GM12878 (cell line): Measurements from ENCODE around the gene ICE1. TPM values are rescaled to one million over a fixed set of nuclear protein-coding genes. Genes with fewer than 3 reads are reported as not detected.

Experiments
- ATAC-seq: fragments of 200-7000 bp; cut with Tn5 transposase; 3 replicates; pipeline ENCODE4 v1.9.1; 2020; ENCODE audit warnings: mild to moderate bottlenecking, moderate library complexity
- BruUV-seq: library from RNA; stranded (reverse); fragments of 400-500 nt; replicated peaks from 2 replicates; lab custom pipeline; 2021; lab: Mats Ljungman, UMichigan
- CTCF ChIA-PET: fragments of 300-600 bp; sonication (Branson Sonifier 250); formaldehyde crosslinking; extraction: SDS; loops from one replicate; lab custom pipeline; 2021; ENCODE audit warnings: inconsistent platforms; lab: Yijun Ruan, JAX
- POLR2A ChIA-PET: fragments of 350-600 bp; formaldehyde crosslinking; extraction: SDS; loops from one replicate; lab custom pipeline; 2021; ENCODE audit warnings: inconsistent platforms; lab: Charles Lee
- RAD21 ChIA-PET: fragments of 300-600 bp; sonication (Branson Sonifier 250); formaldehyde crosslinking; loops from one replicate; lab custom pipeline; 2023; ENCODE audit warnings: antibody characterized with exemption; ENCODE audit not compliant: unreplicated experiment; lab: Charles Lee
- SMC1A ChIA-PET: fragments of 300-600 bp; sonication (Branson Sonifier 250); formaldehyde crosslinking; loops from one replicate; lab custom pipeline; 2023; ENCODE audit not compliant: unreplicated experiment, uncharacterized antibody; lab: Charles Lee
- DNase-seq: peaks from one replicate; pipeline ENCODE4 v3.0.0-alpha.2; 2011; ENCODE audit warnings: low read depth, low spot score
- FAIRE-seq: peaks from 3 replicates; lab custom pipeline; 2011; peaks lifted over from hg19 to GRCh38; lab: Jason Lieb, UNC
- H2AFZ ChIP-seq: 2 replicates; pipeline ENCODE4 v1.6.0; 2011; ENCODE audit warnings: low read depth, low read length, control low read depth; ENCODE audit not compliant: control insufficient read depth
- H3K27ac ChIP-seq: 2 replicates; pipeline ENCODE4 v1.5.1; 2011; ENCODE audit warnings: control low read depth; ENCODE audit not compliant: control insufficient read depth, insufficient read depth
- H3K27me3 ChIP-seq, 2 experiments: replicated peaks in 1 of 2; 2 replicates each; pipeline versions ENCODE4 v1.6.0 to v1.6.1; 2011; ENCODE audit warnings: low read length in 1 of 2; ENCODE audit not compliant: control insufficient read depth in 2 of 2, insufficient read depth in 2 of 2
- H3K36me3 ChIP-seq, 2 experiments: 2 replicates each; pipeline ENCODE4 v1.5.1; 2011; ENCODE audit warnings: low read length in 1 of 2; ENCODE audit not compliant: control insufficient read depth in 2 of 2, insufficient read depth in 2 of 2
- H3K4me1 ChIP-seq: 2 replicates; pipeline ENCODE4 v1.6.1; 2011; ENCODE audit warnings: mild to moderate bottlenecking, low read length, moderate library complexity, mixed read lengths; ENCODE audit not compliant: control insufficient read depth, insufficient read depth
- H3K4me2 ChIP-seq: 2 replicates; pipeline ENCODE4 v1.6.0; 2011; ENCODE audit warnings: control low read depth; ENCODE audit not compliant: control insufficient read depth, insufficient read depth
- H3K4me3 ChIP-seq: fragments of 200-600 bp; sonication (generic); 2 replicates; pipeline ENCODE4 v1.5.1; 2016
- H3K79me2 ChIP-seq: 2 replicates; pipeline ENCODE4 v1.6.0; 2011; ENCODE audit warnings: low read length; ENCODE audit not compliant: control insufficient read depth, insufficient read depth
- H3K9ac ChIP-seq: 2 replicates; pipeline ENCODE4 v1.8.0; 2011; ENCODE audit warnings: low read length, control low read depth, mixed read lengths; ENCODE audit not compliant: control insufficient read depth, insufficient read depth
- H3K9me3 ChIP-seq: replicated peaks from 3 replicates; pipeline ENCODE4 v1.5.1; 2011; ENCODE audit warnings: mild to moderate bottlenecking, low read length; ENCODE audit not compliant: control insufficient read depth, insufficient read depth
- H4K20me1 ChIP-seq: 2 replicates; pipeline ENCODE4 v1.6.0; 2011; ENCODE audit not compliant: control insufficient read depth, insufficient read depth
- DPF2 ChIP-seq: fragments of 450-650 bp; IDR thresholded peaks from 2 replicates; pipeline ENCODE4 v1.6.1; 2017; ENCODE audit warnings: mild to moderate bottlenecking
- ETV6 ChIP-seq, 2 experiments: fragments of 450-650 bp in 1 of 2; IDR thresholded peaks in 1 of 2; conservative IDR thresholded peaks in 1 of 2; 2 replicates each; pipeline ENCODE4 v1.6.1; 2014; ENCODE audit warnings: antibody characterized with exemption in 1 of 2, borderline replicate concordance in 1 of 2, low read depth in 1 of 2, mild to moderate bottlenecking in 1 of 2, moderate library complexity in 1 of 2
- HCFC1 ChIP-seq: fragments of 150-350 bp; IDR thresholded peaks from 2 replicates; pipeline ENCODE4 v1.6.1; 2014; ENCODE audit warnings: low read length
- RUNX3 ChIP-seq: IDR thresholded peaks from 2 replicates; pipeline ENCODE4 v1.6.1; 2012; ENCODE audit warnings: low read length, inconsistent platforms
- TAF1 ChIP-seq: IDR thresholded peaks from 2 replicates; pipeline ENCODE4 v1.6.1; 2011; ENCODE audit warnings: mild to moderate bottlenecking, low read depth, low read length, borderline replicate concordance
- TCF12 ChIP-seq: IDR thresholded peaks from 2 replicates; pipeline ENCODE4 v1.6.1; 2011; ENCODE audit warnings: low read depth, mild to moderate bottlenecking, low read length
- TCF3 ChIP-seq: IDR thresholded peaks from 2 replicates; pipeline ENCODE4 v1.6.1; 2012; ENCODE audit warnings: low read depth, mild to moderate bottlenecking, low read length, borderline replicate concordance; ENCODE audit not compliant: insufficient read depth
- WGBS: methylation state at CpG from one replicate; pipeline ENCODE4 v1.1.6; 2016; ENCODE audit warnings: low lambda C conversion rate; ENCODE audit not compliant: insufficient replicate concordance, insufficient coverage; ENCODE audit errors: missing lambda C conversion rate; 5-methylcytosine and 5-hydroxymethylcytosine counted together
- in situ Hi-C: fragments of 300-500 bp; cut with MboI; formaldehyde crosslinking; loops from 9 replicates; pipeline ENCODE4 v1.14.3; 2018; ENCODE audit warnings: mixed read lengths
- intact Hi-C: fragments of 100-400 bp; cut with micrococcal nuclease; formaldehyde crosslinking; loops from one replicate; pipeline ENCODE4 v1.14.2; 2022; ENCODE audit not compliant: unreplicated experiment
- polyA plus RNA-seq, 11 experiments: library from polyadenylated mRNA; depleted of rRNA in 4 of 11; unstranded in 6 of 11; stranded (reverse) in 5 of 11; fragments of >200 nt; fragmentation: Nextera tagmentation in 4 of 11; fragmentation: Illumina TruSeq in 1 of 11; extraction: Ambion mirVana in 4 of 11; extraction: Trizol in 1 of 11; gene quantifications; 1 replicate in 1 of 11; 2 replicates in 10 of 11; pipeline versions ENCODE4 v1.2.1 to v1.2.3, GENCODE V29; 2011 to 2016; ENCODE audit warnings: inconsistent platforms in 2 of 11, missing spikeins in 2 of 11, low read depth in 1 of 11
- total RNA-seq, 4 experiments: library from RNA; depleted of rRNA in 3 of 4; stranded (reverse); fragments of >200 nt in 3 of 4; fragmentation: Illumina TruSeq in 1 of 4; extraction: Trizol in 1 of 4; gene quantifications; 2 replicates each; pipeline versions ENCODE4 v1.2.1 to v1.2.3, GENCODE V29; 2013 to 2021
- TF ChIP-seq, protein P1 (sequence below): fragments of 450-650 bp; IDR thresholded peaks from 2 replicates; pipeline ENCODE4 v1.6.1; 2017; ENCODE audit warnings: mild to moderate bottlenecking

ICE1 gene
- total and polyA plus RNA-seq, 10 of the 15 experiments (the other 5 are each of a cell fraction or from before 2014, with no cell fraction given): 3.8 to 31.4 (median 18.9) TPM

DNA sequence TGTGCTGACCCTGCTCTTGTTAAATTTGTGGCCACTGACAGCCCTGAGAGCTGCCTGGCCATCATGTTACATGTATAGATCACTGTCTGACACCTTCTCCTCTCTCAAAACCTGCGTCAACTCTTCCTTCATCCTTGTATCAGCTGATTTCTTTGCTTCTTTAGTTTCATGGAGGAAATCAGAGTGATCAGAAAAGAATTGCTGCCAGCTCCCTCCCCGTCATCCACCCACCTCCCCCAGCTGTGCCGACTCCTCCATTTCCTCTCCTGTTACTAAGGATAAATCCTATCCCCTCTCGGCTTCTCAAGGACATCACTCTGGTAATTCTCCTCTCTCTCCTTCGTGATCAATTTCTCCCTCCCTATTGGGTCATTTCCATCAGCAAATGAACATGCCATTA, 108.9 kb downstream of the ICE1 start:
- POLR2A ChIA-PET: no interaction called here
- SMC1A ChIA-PET: no interaction called here
- no peak overlapping the region for H3K4me2 ChIP-seq
- no peak for FAIRE-seq
- H3K27ac ChIP-seq: no peak overlapping the region
- H4K20me1 ChIP-seq: no peaks in the 10 kb centered on the region
- no peak overlapping the region for H3K4me3 ChIP-seq
- RAD21 ChIA-PET: no interaction called here
- 23% methylated on average over 5 of the region's 5 CpGs for WGBS
- no peaks in the 10 kb centered on the region for H3K79me2 ChIP-seq
- H3K36me3 ChIP-seq: no peaks in the 10 kb centered on the region
- H2AFZ ChIP-seq: no peak overlapping the region
- no peaks in the 10 kb centered on the region for H3K27me3 ChIP-seq
- BruUV-seq: no TSS peak
- ATAC-seq: no peak
- TF ChIP-seq TCF12 (no peak), HCFC1 (no peak), RUNX3 (no peak)
- CTCF ChIA-PET: interaction anchor here (0.7 kb wide), 1 partner anchor 1257 kb away, joined by 3 read pairs; no protein-coding TSS in a partner anchor
- no peaks in the 10 kb centered on the region; the same call in 1 of the 3 replicates for H3K9me3 ChIP-seq
- no peak overlapping the region for H3K9ac ChIP-seq
- intact Hi-C loops: no loop called here
- in situ Hi-C loops: no loop called here
- no peaks in the 10 kb centered on the region for H3K4me1 ChIP-seq
- DNase-seq: no peak

GRCh38 chr5:5532306-5533076, 110.0 kb downstream of the ICE1 start:
- CTCF ChIA-PET: no interaction called here
- ATAC-seq: no peak
- POLR2A ChIA-PET: no interaction called here
- no peak overlapping the region for H3K9ac ChIP-seq
- FAIRE-seq: no peak
- BruUV-seq: no TSS peak
- H4K20me1 ChIP-seq: no peaks in the 10 kb centered on the region
- no peaks in the 10 kb centered on the region; the same call in 1 of the 3 replicates for H3K9me3 ChIP-seq
- H3K4me1 ChIP-seq: no peaks in the 10 kb centered on the region
- RAD21 ChIA-PET: no interaction called here
- intact Hi-C loops: no loop called here
- H3K4me3 ChIP-seq: no peak overlapping the region
- H3K27me3 ChIP-seq: no peaks in the 10 kb centered on the region
- H2AFZ ChIP-seq: no peak overlapping the region
- H3K36me3 ChIP-seq: no peaks in the 10 kb centered on the region
- WGBS: 26% methylated on average over 10 of the region's 13 CpGs
- no peaks in the 10 kb centered on the region for H3K79me2 ChIP-seq
- SMC1A ChIA-PET: no interaction called here
- H3K4me2 ChIP-seq: no peak overlapping the region
- no peak for TF ChIP-seq TCF3
- TF ChIP-seq, protein P1, sequence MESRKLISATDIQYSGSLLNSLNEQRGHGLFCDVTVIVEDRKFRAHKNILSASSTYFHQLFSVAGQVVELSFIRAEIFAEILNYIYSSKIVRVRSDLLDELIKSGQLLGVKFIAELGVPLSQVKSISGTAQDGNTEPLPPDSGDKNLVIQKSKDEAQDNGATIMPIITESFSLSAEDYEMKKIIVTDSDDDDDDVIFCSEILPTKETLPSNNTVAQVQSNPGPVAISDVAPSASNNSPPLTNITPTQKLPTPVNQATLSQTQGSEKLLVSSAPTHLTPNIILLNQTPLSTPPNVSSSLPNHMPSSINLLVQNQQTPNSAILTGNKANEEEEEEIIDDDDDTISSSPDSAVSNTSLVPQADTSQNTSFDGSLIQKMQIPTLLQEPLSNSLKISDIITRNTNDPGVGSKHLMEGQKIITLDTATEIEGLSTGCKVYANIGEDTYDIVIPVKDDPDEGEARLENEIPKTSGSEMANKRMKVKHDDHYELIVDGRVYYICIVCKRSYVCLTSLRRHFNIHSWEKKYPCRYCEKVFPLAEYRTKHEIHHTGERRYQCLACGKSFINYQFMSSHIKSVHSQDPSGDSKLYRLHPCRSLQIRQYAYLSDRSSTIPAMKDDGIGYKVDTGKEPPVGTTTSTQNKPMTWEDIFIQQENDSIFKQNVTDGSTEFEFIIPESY: no peak
- no peak for TF ChIP-seq TAF1
- TF ChIP-seq DPF2: no peak
- TF ChIP-seq ETV6 (conservative IDR thresholded peaks at IDR 0.05 in 1 of 2, IDR thresholded peaks at IDR 0.05 in 1 of 2; ENCODE audit: borderline replicate concordance in 1 of 2, low read depth in 1 of 2): no peak
- in situ Hi-C loops: no loop called here
- H3K27ac ChIP-seq: no peak overlapping the region
- DNase-seq: no peak
